Colon (tissue), 2 donors: ENCODE results near the gene SCARB1.

Experiments
- FAIRE-seq: peaks from 2 replicates; lab custom pipeline; 2012; peaks lifted over from hg19 to GRCh38; lab: Jason Lieb, UNC
- donor health status: control.
- donor health status: control.

The SCARB1 gene

DNA sequence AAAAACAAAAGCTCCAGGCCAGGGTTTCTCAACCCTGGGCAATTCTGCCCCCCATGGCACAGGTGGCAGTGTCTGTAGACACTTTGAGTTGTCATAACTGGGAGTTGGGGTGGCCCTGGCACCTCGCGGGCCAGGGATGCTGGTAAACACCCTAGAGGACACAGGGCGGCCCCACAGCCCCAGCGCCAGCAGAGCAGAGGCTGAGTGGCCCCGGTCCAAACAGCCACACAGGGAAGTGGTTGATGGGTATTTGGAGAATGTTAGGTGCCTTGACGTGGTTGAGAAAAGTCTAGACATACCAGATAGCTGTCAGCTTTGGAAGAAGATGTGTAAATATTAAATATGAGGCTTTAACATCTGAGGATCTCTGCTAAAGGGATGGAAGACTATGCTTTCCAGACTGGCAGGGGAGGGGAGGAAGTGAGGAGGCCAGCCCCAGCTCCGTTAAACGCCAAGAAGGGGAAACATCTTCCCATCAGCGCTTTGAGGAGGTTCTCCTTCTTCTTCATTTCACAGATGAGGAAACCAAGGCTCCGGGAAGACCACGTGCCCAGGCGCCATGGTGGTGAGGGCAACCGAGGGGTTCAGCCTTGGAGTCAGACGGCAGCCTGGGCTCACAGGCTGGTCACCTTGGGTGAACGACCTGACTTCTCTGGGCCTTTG lies 103.7 kb downstream of the SCARB1 start:
- no peak for FAIRE-seq

DNA sequence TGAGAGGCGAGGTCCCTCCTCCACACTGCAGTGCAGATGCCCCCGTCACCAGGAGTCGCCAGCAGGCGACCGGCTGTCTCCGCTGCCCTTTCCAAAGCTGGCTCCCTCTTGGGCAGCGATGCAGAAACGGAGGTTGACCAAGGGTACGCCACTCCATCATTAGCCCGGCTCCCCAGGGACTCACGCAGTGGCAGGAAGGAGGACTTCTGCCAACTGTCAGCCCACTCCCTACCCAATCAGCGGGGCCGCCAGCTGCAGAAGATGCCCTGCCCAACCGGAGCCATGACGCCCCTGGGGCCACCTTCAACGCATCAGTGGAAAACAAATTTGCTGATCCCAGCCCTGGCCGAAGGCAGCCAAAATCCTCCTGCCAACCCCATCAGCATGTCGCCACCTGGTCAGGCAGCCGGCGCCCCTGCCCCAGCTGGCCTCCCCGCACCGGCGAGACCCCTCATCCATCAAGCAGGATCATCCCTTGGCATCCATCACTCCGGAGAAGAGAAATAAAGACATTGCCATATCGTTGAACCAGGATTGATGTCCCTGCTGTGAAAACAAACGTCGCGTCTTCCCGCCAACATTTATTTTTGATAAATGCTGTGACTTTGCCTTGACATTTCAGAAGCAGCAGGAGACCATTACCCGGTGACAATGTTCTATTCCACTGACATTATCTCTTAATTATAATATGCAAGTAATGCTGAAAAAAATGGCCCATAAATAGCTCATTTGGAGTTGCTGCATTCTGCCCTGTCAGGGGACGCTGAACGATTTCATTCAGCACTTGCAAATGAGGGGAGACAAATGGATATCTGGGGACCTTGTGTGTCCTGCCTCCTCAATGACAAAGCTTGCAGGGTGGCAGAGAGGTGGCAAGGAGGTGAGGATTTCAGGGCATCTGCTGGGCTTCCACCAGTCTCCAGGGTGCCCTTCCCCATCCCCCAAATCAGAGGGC lies 105.1 kb downstream of the SCARB1 start:
- FAIRE-seq, result no peak

DNA sequence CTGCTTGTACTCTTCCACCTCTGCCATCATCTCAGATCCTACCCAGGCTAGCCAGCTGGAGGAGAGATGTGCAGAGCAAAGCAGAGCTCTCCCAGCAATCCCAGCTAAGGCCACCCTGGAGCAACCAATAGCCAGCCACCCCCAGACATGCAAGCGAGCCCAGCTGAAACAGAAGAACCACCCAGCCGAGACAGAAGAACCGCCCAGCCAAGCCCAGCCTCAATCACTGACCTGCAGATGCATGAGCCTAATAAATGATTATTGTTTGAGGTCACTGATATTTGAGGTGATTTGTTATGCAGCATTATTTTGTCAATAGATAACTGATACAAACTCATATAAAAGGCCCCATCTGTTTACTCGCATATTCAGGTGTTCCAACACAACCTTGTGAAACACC lies 106.3 kb downstream of the SCARB1 start:
- no peak for FAIRE-seq

DNA sequence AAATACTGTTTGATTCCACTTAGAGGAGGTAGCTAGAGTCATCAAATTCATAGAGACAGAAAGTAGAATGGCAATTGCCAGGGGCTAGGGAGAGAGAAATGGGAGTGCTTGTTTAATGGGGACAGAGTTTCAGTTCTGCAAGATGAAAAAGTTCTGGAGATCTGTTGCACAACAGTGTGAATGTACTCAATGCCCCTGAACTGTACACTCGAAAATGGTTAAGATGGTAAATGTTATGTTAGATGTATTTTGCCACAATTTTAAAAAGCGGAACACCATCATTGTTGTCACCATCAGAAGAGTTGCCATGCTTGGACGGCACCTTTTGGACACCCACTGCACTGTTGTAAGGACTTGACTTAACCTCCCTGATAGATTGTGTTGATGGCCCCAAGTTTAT lies 106.9 kb downstream of the SCARB1 start:
- no peak for FAIRE-seq

DNA sequence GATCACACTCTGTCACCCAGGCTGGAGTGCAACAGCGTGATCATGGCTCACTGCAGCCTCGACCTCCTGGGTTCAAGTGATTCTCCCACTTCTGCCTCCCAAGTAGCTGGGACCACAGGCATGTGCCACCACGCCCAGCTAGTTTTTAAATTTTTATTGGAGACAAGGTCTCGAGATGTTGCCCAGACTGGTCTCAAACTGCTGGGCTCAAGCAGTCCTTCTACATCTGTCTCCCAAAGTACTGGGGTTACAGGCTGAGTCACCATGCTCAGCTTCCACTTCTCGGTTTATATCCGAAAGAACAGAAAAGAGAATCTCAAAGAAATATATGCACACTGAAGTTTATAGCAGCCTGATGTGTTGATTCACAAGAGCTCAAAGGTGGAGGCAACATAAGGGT lies 107.5 kb downstream of the SCARB1 start:
- FAIRE-seq, result no peak

DNA sequence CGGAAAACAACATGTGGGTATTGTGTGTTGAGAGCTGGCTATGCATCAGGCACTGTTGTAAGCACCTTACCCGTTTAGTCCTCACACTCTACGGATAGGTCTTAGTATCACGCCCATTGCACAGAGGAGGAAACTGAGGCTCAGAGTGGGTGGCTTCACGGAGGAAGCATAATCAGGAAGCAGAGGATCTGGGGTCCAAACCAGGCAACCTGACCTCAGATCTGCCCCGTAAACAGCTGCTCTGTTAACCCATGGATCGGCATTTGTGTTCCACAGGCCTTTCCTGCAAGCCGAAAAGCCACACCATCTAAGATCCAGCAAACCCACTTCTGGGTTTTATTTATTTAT lies 107.9 kb downstream of the SCARB1 start:
- FAIRE-seq, result no peak

DNA sequence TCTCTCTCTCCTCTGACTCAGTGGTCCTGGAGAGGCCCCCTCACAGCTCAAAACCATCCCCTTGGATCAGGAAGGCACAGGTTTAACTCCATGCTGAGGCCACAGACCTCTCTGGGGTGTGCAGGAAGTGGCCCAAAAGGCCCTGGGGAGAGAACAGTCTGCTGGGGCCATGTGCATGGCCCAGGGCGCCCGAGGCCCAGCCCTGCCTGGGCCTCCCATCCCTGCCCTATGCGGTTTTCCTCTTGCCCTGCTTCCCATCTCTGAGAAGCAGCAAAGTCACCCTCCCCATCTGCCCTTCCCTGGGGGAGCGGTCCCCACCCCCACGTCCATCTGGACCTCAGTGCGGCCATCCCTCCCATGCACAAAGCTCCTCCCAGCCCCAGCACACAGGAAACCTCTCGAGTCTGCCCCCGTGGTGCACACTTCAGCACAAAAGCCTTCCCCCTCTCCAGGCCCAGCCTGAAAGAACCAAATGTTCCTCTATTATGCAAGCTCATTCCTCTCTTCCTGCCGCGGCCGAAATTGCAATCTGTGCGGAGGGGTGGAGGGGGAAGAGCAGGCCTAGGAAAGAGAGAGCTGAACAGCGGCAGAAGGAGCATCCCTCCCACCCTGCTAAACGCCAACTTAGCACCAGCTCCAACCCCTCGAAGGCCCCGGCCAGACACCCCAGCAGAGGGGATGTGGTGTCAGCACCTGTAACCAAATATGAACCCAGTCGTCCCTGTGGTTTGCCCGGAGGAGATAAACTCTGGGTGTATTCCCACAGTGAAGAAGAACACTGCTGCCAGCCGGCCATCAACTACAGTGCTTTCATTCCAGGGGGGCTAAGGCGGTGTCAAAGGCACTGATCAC lies 108.5 kb downstream of the SCARB1 start:
- FAIRE-seq, result no peak

DNA sequence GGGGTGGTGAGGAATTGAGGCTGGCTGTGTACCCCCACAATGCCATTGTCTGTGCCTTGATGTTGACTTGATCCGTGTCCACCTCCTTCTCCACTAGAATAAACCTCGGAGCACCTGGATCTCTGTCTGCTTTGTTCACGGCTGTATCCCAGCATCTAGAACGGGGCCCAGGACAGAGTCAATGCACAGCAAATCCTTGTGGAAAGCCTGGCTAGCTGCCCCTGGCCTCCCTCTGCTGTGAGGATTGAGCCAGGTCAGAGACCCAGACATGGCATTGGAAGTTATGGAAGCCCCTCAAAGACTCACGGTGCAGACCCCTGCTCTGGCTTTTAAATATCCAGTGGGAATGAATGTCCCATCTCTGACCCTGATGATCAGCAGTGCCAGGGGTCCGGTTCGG lies 109.2 kb downstream of the SCARB1 start:
- no peak for FAIRE-seq

- no peak for FAIRE-seq
Observed at GRCh38 chr12:124753993-124754392, 109.7 kb downstream of the SCARB1 start.

- FAIRE-seq, result no peak
Observed at GRCh38 chr12:124753228-124753591, 110.5 kb downstream of the SCARB1 start.

DNA sequence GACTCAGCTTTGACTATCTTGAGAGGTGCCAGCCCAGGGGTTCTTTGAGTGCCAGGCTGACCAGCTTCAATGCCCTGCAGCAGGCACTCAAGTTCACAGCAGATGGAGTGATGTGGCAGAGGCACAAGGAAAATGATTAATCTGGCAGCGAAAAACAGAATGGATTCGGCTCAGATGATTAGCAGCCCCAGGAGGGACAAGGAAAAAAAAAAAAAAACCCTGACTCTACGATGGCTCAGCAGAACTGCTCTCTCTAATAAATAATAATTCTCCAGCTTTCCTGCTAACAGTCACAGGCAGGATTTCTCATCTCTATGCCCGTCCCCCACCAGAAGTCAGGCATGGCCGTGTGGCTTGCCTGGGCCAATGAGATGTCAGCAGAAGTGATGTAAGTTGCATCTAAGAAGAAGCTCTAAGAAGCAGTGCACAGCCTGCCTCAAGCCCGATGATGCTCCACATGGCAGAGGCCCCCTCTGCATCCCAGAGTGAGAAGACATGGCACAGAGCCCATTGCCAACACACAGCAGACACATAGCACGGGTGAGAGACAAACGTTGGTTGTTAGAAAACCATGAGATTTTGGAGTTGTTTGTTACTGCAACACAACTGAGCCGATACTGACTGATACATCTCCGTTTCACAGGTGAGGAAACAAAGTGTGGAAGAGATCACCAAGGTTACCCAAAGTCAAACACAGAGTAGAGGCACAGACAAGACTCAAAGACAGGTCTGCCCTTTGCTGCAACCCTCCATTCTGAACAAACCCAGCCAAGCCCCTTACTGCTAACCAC lies 111.0 kb downstream of the SCARB1 start:
- FAIRE-seq, result no peak

DNA sequence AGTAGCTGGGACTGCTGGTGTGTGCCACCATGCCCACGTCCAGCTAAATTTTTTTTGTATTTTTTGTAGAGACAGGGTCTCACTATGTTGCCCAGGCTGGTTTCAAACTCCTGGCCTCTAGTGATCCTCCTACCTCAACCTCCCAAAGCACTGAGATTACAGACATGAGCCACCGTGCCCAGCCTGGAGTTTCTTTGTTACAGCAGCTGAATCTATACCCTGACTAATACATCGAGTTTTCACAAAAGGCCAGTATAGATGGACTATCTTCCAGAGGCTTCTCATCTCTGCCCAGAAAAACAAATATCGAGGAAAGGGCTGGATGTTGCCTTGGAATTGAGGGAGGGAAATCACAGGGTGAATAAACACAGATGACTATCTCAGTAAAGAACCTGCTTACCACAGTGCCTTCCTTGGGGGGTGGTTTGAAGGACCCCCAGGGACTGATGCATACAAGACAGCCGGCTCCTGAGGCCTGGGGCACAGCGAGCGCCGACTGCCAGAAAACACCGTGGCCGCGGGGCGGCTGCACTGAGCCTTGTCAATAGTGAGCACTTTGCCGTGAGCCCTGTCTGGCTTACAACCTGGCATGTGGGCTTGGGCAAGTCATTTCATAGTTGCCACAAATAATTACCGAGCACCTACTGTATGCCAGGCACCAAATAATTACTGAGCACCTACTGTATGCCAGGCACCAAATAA lies 111.9 kb downstream of the SCARB1 start:
- no peak for FAIRE-seq

- no peak for FAIRE-seq
Observed at GRCh38 chr12:124750787-124751471, 112.7 kb downstream of the SCARB1 start.

DNA sequence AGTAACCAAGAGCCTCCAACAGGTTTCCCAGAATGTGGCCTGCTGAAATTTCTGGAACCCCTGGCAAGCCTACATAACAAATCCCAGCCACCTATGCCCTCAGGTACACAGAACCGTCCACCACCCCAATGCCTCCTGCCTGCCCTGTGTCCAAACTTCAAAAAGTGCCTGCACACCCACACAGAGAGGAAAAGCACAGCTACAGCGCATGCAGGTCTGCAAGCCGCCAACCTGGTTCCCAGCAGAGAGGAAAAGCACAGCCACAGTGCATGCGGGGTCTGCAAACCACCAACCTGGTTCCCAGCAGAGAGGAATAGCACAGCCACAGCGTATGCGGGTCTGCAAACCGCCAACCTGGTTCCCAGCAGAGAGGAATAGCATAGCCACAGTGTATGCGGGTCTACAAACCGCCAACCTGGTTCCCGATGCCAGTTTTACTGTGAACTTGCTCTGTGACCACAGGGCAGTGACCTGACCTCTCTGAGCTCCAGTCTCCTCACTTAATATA lies 113.5 kb downstream of the SCARB1 start:
- no peak for FAIRE-seq

- no peak for FAIRE-seq
Observed at GRCh38 chr12:124749725-124750124, 113.9 kb downstream of the SCARB1 start.

GRCh38 chr12:124747426-124748161 lies 116.1 kb downstream of the SCARB1 start:
- no peak for FAIRE-seq

DNA sequence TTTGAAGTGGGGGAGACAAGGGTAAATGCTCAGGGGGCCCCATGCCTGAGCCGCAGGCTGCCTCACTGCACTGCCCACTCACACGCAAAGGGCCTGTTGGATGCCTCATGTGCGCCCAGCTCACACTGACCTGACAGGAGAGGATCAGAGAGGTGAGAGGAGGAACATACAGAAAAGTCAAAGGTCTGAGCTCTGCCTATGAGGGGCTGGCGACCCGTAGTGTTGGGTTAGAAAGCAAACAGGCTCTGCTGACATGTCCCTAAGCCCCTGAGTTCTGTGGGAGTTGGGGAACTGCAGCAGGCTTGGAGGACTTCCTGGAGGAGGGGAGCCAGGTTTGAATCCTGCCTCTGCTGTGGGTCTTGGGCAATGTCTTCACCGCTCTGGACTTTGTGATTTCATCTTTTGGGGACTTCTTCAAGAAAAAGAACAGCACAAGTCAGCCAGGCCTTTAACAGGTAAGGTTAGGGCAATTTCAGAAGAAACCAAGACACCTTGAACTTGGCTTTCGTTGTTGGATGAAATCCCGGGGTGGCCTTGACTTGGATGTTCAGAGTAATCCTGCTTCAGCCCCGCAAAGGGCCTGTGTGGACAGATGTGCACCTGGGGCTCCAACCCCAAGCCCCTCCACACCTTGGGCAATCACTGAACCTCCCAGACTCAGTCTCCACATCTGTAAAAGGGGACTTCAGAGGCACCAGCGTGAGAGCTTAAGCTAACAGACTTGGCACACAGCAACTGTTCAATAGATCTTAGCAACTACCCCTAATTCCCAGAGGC lies 116.8 kb downstream of the SCARB1 start:
- FAIRE-seq, result no peak

- no peak for FAIRE-seq
Observed at GRCh38 chr12:124745891-124746570, 117.6 kb downstream of the SCARB1 start.
